Endodermal cell (in vitro differentiated cells): ENCODE results near the gene EZH1. TPM values are rescaled to one million over a fixed set of nuclear protein-coding genes. Genes with fewer than 3 reads are reported as not detected.

Experiments
- DNase-seq: peaks from one replicate; pipeline ENCODE4 v3.0.0-alpha.2; 2017
- H3K27ac ChIP-seq: 2 replicates; pipeline ENCODE4 v1.5.1; 2013; ENCODE audit warnings: mild to moderate bottlenecking, low read depth, low read length, moderate library complexity
- H3K27me3 ChIP-seq: 2 replicates; pipeline ENCODE4 v1.6.1; 2013; ENCODE audit warnings: mild to moderate bottlenecking, low read length, moderate library complexity; ENCODE audit not compliant: insufficient read depth, control insufficient read depth, poor library complexity, severe bottlenecking
- H3K36me3 ChIP-seq: 2 replicates; pipeline ENCODE4 v1.7.0; 2013; ENCODE audit warnings: mild to moderate bottlenecking, low read length, moderate library complexity; ENCODE audit not compliant: control insufficient read depth, insufficient read depth
- H3K4me1 ChIP-seq: one replicate; pipeline ENCODE4 v1.7.0; 2013; ENCODE audit warnings: low read length; ENCODE audit not compliant: control insufficient read depth, insufficient read depth
- H3K4me3 ChIP-seq: 2 replicates; pipeline ENCODE4 v1.5.1; 2013; ENCODE audit warnings: mild to moderate bottlenecking, low read length, moderate library complexity
- H3K9ac ChIP-seq: 2 replicates; pipeline ENCODE4 v1.6.1; 2013; ENCODE audit warnings: mild to moderate bottlenecking, low read length, moderate library complexity; ENCODE audit not compliant: poor library complexity, severe bottlenecking; ENCODE audit errors: extremely low read depth
- H3K9me3 ChIP-seq: 2 replicates; pipeline ENCODE4 v1.6.1; 2013; ENCODE audit warnings: mild to moderate bottlenecking, low read length, moderate library complexity; ENCODE audit not compliant: control insufficient read depth
- H3K27ac Mint-ChIP-seq: 2 replicates; pipeline ENCODE4 v1.8.0; 2020; ENCODE audit warnings: mixed read lengths
- H3K27me3 Mint-ChIP-seq: 2 replicates; pipeline ENCODE4 v1.8.0; 2021; ENCODE audit warnings: mild to moderate bottlenecking, mixed read lengths; ENCODE audit not compliant: insufficient read depth
- H3K36me3 Mint-ChIP-seq: 2 replicates; pipeline ENCODE4 v1.8.0; 2020; ENCODE audit warnings: low read depth, mixed read lengths
- H3K4me1 Mint-ChIP-seq: 2 replicates; pipeline ENCODE4 v1.8.0; 2020; ENCODE audit warnings: mixed read lengths
- H3K4me3 Mint-ChIP-seq: 2 replicates; pipeline ENCODE4 v1.8.0; 2020; ENCODE audit warnings: mild to moderate bottlenecking, moderate library complexity, mixed read lengths
- H3K9me3 Mint-ChIP-seq: 2 replicates; pipeline ENCODE4 v1.8.0; 2020; ENCODE audit warnings: mild to moderate bottlenecking, mixed read lengths
- WGBS, 2 experiments: methylation state at CpG; one replicate each; pipeline versions ENCODE4 v1.1.5 to v1.1.7; 2013; ENCODE audit warnings: missing lambda C conversion rate in 2 of 2, mixed read lengths in 1 of 2; ENCODE audit not compliant: insufficient coverage in 1 of 2, insufficient read length in 1 of 2; 5-methylcytosine and 5-hydroxymethylcytosine counted together
- total RNA-seq, 2 donors: library from RNA; stranded (reverse); fragmentation: NEBNext Ultra II Directional in 1 of 2; extraction: Animal tissue kit (Norgen Biotek cat#: 25700) in 1 of 2; gene quantifications; 2 replicates in 1 of 2; 3 replicates in 1 of 2; pipeline ENCODE4 v1.2.1, GENCODE V29; 2021
- TF ChIP-seq, protein P1 (sequence below): fragments of 200-600 bp; sonication (generic); conservative IDR thresholded peaks from 2 replicates; pipeline ENCODE4 v1.5.0; 2021; ENCODE audit warnings: antibody characterized with exemption, mild to moderate bottlenecking

The EZH1 gene
- total RNA-seq, 2 donors from 2014 or later, result 26.0 to 27.2 TPM

- H3K27me3 ChIP-seq, result peaks cover 31% of the 10 kb centered on the region
- H3K4me3 ChIP-seq, result no peak overlapping the region
- TF ChIP-seq, protein P1, sequence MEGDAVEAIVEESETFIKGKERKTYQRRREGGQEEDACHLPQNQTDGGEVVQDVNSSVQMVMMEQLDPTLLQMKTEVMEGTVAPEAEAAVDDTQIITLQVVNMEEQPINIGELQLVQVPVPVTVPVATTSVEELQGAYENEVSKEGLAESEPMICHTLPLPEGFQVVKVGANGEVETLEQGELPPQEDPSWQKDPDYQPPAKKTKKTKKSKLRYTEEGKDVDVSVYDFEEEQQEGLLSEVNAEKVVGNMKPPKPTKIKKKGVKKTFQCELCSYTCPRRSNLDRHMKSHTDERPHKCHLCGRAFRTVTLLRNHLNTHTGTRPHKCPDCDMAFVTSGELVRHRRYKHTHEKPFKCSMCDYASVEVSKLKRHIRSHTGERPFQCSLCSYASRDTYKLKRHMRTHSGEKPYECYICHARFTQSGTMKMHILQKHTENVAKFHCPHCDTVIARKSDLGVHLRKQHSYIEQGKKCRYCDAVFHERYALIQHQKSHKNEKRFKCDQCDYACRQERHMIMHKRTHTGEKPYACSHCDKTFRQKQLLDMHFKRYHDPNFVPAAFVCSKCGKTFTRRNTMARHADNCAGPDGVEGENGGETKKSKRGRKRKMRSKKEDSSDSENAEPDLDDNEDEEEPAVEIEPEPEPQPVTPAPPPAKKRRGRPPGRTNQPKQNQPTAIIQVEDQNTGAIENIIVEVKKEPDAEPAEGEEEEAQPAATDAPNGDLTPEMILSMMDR, result no peak
- H3K9ac ChIP-seq, result no peak overlapping the region
- H3K36me3 ChIP-seq, result no peaks in the 10 kb centered on the region
- no peak overlapping the region for H3K27ac ChIP-seq
- H3K27me3 Mint-ChIP-seq, result peaks cover 13% of the 10 kb centered on the region
- no CpG with 5 or more reads among the region's 1 CpG for WGBS, 2 experiments
- peaks cover 9% of the 10 kb centered on the region for H3K4me1 Mint-ChIP-seq
- peaks cover 4% of the 10 kb centered on the region for H3K9me3 Mint-ChIP-seq
- H3K36me3 Mint-ChIP-seq, result no peaks in the 10 kb centered on the region
- H3K27ac Mint-ChIP-seq, result no peak overlapping the region
- H3K4me3 Mint-ChIP-seq, result no peak overlapping the region
- no peaks in the 10 kb centered on the region for H3K9me3 ChIP-seq
- peaks cover 3% of the 10 kb centered on the region for H3K4me1 ChIP-seq
- DNase-seq, result no peak
These were observed 4.1 kb downstream of the EZH1 start for GRCh38 chr17:42740699-42741098.

- 99 to 100% methylated on average over 4 to 6 of the region's 6 CpGs for WGBS, 2 experiments
- Mint-ChIP-seq H3K27me3 (no peaks in the 10 kb centered on the region), H3K36me3 (peaks cover 35% of the 10 kb centered on the region), H3K27ac (no peak overlapping the region), H3K4me1 (no peaks in the 10 kb centered on the region), H3K9me3 (no peaks in the 10 kb centered on the region), H3K4me3 (no peak overlapping the region)
- Histone ChIP-seq H3K27ac (no peak overlapping the region), H3K4me1 (no peaks in the 10 kb centered on the region), H3K9me3 (no peaks in the 10 kb centered on the region), H3K4me3 (no peak overlapping the region), H3K27me3 (no peaks in the 10 kb centered on the region), H3K9ac (no peak overlapping the region), H3K36me3 (peaks cover 29% of the 10 kb centered on the region)
- no peak for DNase-seq
- TF ChIP-seq, protein P1, result no peak
These were observed 19.7 kb downstream of the EZH1 start for GRCh38 chr17:42725143-42725542.

DNA sequence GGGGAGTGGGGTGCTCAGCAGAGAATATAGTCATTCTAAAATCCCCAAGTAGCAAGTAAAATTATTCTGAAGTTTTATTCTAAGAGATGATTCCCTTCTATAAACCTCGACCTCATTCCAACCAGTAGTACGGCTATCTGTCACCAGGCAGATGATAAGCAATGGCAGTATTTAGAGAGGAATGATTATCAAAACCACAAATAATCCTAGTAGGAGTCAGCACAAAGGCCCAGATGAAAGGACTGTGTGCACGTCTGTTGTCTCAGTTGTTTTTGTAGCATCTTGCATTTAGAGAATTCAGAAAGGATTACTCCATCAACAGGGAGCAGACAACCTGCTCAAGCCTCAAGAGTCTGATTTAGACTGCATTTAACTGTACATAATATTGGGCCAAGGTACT, 21.2 kb downstream of the EZH1 start:
- Mint-ChIP-seq H3K27me3 (no peaks in the 10 kb centered on the region), H3K36me3 (peaks cover 34% of the 10 kb centered on the region), H3K4me3 (no peak overlapping the region), H3K27ac (no peak overlapping the region), H3K4me1 (no peaks in the 10 kb centered on the region), H3K9me3 (no peaks in the 10 kb centered on the region)
- no peak overlapping the region for H3K27ac ChIP-seq
- no peaks in the 10 kb centered on the region for H3K9me3 ChIP-seq
- 97 to 100% methylated on average over 1 to 3 of the region's 3 CpGs for WGBS, 2 experiments
- H3K36me3 ChIP-seq, result peaks cover 27% of the 10 kb centered on the region
- H3K4me1 ChIP-seq, result no peaks in the 10 kb centered on the region
- TF ChIP-seq, protein P1, result no peak
- no peak overlapping the region for H3K9ac ChIP-seq
- no peak for DNase-seq
- no peaks in the 10 kb centered on the region for H3K27me3 ChIP-seq
- H3K4me3 ChIP-seq, result no peak overlapping the region
